Ramos (cell line): ENCODE data around the gene LIM2.

ENCODE experiments used
- in situ Hi-C: fragments of 300-500 bp; cut with MboI; formaldehyde crosslinking; loops from one replicate; pipeline ENCODE4 v1.14.3; 2022; ENCODE audit warnings: low sequenced_read_pairs; ENCODE audit not compliant: unreplicated experiment

Gene LIM2

GRCh38 chr19:51367565-51368365, 20.0 kb downstream of the LIM2 start:
- in situ Hi-C loops: no loop called here

DNA sequence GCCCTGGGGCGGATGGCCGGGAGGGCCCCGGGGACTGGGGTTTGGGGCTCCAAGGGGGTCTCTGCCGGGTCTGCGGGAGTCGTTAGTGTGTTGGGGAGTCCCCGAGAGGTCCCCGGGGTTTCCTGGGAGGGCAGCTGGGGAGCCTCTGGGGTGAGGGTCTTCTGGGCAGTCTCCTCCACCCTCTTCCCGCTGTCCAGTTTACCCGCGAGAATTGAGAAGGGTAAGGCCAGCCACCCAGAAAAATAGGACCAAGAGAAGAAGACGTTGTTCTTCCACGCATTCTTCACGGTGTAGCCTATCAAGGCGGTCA, 20.6 kb downstream of the LIM2 start:
- in situ Hi-C loops: no loop called here

GRCh38 chr19:51366389-51367254, 21.2 kb downstream of the LIM2 start:
- in situ Hi-C loops: no loop called here

GRCh38 chr19:51365965-51366388, 21.8 kb downstream of the LIM2 start, which contains the start of gene ETFB:
ETFB (minus strand) TSS chr19:51366388; CDS start chr19:51366326, 62 bp downstream.
- in situ Hi-C loops: no loop called here

GRCh38 chr19:51365211-51365964, 22.4 kb downstream of the LIM2 start:
- in situ Hi-C loops: no loop called here

GRCh38 chr19:51364200-51365106, 23.3 kb downstream of the LIM2 start:
- in situ Hi-C loops: no loop called here

DNA sequence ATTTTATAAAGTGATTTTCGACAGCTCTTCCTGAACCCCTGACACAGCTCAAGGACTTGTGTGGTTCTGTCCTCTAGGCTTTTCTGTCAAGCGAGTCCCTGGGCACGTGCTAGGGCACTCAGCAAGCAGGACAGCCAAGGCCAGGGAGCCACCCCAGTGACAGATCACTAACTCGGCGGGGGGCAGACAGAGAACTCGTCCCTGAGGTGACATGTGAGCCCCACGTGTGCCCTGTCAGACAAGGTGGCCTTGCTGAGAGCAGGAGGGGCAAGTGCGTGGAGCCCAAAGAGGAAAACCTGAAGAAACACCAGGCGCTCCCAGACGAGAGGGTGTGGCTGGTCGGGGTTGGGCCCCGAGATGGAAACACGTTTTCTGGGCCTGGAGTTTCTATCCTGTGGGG, 26.5 kb downstream of the LIM2 start:
- in situ Hi-C loops: no loop called here

- in situ Hi-C loops: no loop called here
Measured at GRCh38 chr19:51359294-51359693, 28.5 kb downstream of the LIM2 start.

DNA sequence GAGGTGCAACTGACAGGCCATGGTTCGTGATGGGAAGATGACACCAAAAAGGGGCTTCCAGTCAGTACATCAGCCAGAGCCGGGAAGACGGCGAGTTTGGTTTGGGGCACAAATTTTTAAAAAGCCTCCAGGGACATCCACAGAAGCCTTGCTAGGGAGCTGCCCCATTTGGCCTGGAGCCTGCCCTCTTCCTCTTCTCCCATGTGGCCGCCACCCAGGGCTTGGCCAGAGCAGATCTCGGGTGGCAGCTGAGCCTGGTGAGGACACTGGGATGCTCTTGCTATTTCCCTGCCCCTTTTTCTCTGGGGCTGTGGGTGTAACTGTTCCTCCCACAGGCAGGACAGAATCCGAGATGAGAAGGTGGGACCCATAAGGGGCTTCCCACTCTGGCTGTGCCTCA, 29.8 kb downstream of the LIM2 start:
- in situ Hi-C loops: no loop called here

DNA sequence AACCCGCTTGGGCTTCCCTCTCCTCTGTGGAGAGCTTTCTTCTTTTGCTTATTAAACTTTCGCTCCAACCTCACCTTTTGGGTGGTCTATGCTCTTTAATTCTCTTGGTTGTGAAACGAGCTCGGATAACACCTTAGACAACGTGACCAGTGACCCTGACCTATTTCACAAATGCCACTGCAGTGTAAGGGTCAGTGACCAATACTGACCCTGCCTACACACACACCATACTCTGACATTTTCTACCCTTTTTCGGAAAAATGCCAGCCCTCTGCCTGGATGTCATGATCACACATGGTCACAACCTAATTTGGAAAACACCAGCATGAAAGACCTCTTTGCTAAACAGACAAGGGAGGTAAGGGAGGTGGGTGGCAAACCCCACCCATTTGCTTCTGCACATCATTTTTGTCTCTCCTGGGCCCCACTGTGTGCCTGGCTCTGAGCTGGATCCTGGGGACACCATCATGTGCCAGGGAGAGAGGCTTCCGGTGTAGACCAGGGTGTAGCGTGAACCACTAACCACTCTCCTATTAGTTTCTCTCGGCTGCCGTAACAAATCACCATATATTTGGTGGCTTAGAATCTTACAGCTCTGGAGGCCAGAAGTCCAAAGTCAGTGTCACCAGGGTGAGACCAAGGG, 31.5 kb downstream of the LIM2 start:
- in situ Hi-C loops: no loop called here

DNA sequence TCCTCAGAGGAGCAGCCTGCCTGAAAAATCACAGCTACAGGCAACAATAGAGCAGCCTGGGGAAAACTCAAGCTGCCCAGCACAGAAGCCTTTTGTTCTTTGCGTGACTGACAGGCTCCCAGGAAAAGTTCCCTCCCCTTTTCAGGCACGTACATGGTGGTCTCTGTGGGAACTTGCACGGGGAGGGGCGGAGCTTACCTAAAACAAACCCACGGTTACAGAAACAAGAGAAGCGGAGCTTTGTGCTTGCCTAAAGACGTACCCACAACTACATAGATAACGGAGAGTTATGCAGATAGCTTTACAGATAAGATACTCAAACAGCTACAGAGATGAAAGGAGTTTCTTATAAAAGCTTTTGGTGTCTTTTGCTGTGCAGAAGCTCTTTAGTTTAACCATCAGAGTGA, 33.0 kb downstream of the LIM2 start:
- in situ Hi-C loops: no loop called here

- in situ Hi-C loops: no loop called here
Measured at GRCh38 chr19:51354103-51354741, 33.6 kb downstream of the LIM2 start.

DNA sequence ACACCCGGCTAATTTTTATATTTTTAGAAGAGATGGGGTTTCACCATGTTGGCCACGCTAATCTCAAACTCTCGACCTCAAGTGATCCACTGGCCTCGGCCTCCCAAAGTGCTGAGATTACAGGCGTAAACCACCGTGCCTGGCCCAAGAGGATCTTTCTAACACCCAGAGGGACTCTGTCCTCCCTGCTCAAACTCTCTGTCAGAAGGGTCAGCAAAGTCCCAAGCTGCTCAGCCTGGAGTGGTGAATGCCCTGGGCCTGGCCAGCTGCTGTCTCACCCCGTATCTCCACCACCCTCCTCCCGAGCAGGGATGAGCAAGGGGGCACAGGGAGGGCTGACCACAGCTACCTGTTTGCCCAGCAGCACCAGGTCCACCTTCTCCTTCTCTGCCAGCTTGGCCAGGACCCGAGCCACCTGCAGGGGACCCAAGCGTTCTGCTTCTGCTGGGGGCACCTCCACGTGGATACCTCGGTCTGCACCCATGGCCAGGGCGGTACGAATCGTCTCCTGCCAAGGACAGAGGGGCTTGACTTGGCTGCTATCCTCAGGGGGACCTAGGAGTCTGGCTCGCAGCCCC, 34.9 kb downstream of the LIM2 start:
- in situ Hi-C loops: no loop called here

- in situ Hi-C loops: no loop called here
Measured at GRCh38 chr19:51351266-51351990, 36.3 kb downstream of the LIM2 start.

DNA sequence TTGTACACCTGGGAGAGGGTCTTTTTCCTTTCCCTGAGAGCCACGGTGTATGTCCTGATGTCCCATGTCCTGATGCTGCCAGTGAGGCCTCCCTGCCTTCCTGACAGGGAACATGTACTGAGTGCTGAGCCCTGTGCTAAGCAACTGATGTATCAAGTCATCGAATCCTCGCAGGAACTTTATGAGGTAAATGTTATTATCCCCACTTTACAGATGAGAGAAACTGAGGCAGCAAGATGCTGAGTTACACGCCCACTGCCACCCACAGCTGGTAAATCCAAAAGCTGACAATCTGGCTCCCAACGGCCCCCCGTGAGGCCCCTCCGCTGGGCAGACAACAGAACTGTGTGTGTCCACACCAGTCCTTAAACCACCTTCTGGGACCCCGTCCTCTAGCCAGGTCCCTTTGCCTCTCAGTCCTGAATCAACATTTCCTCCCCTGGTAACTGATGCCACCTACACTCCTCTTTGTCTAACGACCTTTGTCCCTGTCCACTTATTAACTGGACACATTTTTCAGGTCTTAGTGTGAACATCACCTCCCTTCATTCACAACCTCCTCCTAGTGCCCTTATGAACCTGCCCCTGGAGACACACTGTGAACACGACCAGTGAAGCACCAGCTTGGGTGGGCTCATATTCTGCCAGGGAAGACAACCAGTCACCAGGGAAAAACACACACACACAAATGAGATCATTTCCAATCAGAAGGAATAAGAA, 40.4 kb downstream of the LIM2 start:
- in situ Hi-C loops: no loop called here

- in situ Hi-C loops: no loop called here
Measured at GRCh38 chr19:51346742-51347141, 41.0 kb downstream of the LIM2 start.

DNA sequence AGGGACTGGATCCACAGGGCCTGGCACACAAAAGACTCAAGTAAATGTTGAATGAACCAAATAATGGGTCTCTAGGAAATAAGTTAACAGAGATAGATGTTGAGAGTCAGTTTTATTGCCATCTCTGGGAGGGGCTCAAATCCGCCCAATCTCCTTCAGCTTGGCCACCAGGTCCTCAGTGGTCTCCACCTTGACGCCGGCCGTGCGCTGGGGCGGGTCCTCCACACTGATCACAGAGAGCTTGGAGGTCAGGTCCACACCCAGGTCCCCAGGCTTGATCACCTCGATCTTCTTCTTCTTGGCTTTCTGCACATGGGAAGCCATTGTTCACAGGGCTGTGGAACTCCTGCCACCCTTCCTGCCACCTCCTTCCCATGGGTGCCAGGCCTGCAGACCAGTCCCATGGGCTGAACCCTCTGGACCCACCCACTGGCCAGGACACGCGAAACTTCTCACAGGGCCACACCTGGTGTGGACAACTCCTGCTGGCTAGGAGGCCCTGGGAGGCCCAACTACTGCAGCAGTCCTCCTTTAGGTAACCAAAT, 42.6 kb downstream of the LIM2 start:
- in situ Hi-C loops: no loop called here
